Endothelial cell of umbilical vein (primary cell): Measurements from ENCODE around the gene MED15. TPM values are rescaled to one million over a fixed set of nuclear protein-coding genes. Genes with fewer than 3 reads are reported as not detected.

Source experiments
- BruUV-seq: library from RNA; stranded (reverse); fragments of 400-500 nt; replicated peaks from 2 replicates; lab custom pipeline; 2021; lab: Mats Ljungman, UMichigan
- CTCF ChIA-PET: fragments of 300-600, 350-600 bp; sonication (Branson Sonifier 250); formaldehyde crosslinking; loops from one replicate; lab custom pipeline; 2021; ENCODE audit warnings: antibody characterized with exemption, inconsistent platforms; lab: Charles Lee
- POLR2A ChIA-PET: fragments of 300-600, 350-600 bp; sonication (Branson Sonifier 250); formaldehyde crosslinking; loops from one replicate; lab custom pipeline; 2021; ENCODE audit warnings: antibody characterized with exemption, inconsistent platforms; lab: Charles Lee
- DNase-seq: peaks from one replicate; pipeline ENCODE4 v3.0.0-alpha.2; 2011; ENCODE audit warnings: low read depth, low spot score
- FAIRE-seq: peaks from 2 replicates; lab custom pipeline; 2011; peaks lifted over from hg19 to GRCh38; lab: Jason Lieb, UNC
- H2AFZ ChIP-seq: 2 replicates; pipeline ENCODE4 v1.6.0; 2012; ENCODE audit warnings: low read depth, low read length, control low read depth, inconsistent platforms
- H3K27ac ChIP-seq: 2 replicates; pipeline ENCODE4 v1.5.1; 2011; ENCODE audit warnings: low read depth, mild to moderate bottlenecking, control low read depth, low read length, moderate library complexity; ENCODE audit not compliant: insufficient read depth
- H3K27me3 ChIP-seq, 2 experiments: 2 replicates each; pipeline versions ENCODE4 v1.6.0 to v1.6.1; 2011; ENCODE audit warnings: low read length in 2 of 2, mixed read lengths in 1 of 2; ENCODE audit not compliant: control insufficient read depth in 2 of 2, insufficient read depth in 2 of 2
- H3K36me3 ChIP-seq, 2 experiments: 2 replicates in 1 of 2; 3 replicates in 1 of 2; pipeline ENCODE4 v1.5.1; 2011; ENCODE audit warnings: low read length in 2 of 2, mild to moderate bottlenecking in 1 of 2, moderate library complexity in 1 of 2; ENCODE audit not compliant: control insufficient read depth in 2 of 2, insufficient read depth in 2 of 2; ENCODE audit errors: extremely low read depth in 1 of 2
- H3K4me1 ChIP-seq: 3 replicates; pipeline ENCODE4 v1.5.1; 2011; ENCODE audit warnings: mild to moderate bottlenecking, low read length; ENCODE audit not compliant: control insufficient read depth, insufficient read depth; ENCODE audit errors: extremely low read depth
- H3K4me2 ChIP-seq: 2 replicates; pipeline ENCODE4 v1.6.1; 2011; ENCODE audit warnings: low read length, control low read depth, mixed read lengths; ENCODE audit not compliant: insufficient read depth
- H3K4me3 ChIP-seq, 3 experiments: fragments of 200-600 bp in 1 of 3; sonication (generic), shearing (Covaris generic) in 1 of 3; replicated peaks in 1 of 3; 2 replicates each; pipeline ENCODE4 v1.5.1; 2011 to 2016; ENCODE audit warnings: control low read depth in 3 of 3, low read length in 3 of 3, mild to moderate bottlenecking in 2 of 3, inconsistent platforms in 1 of 3, low read depth in 1 of 3, moderate library complexity in 1 of 3; ENCODE audit not compliant: insufficient read depth in 1 of 3
- H3K79me2 ChIP-seq: 2 replicates; pipeline ENCODE4 v1.6.0; 2012; ENCODE audit warnings: low read length, inconsistent platforms; ENCODE audit not compliant: control insufficient read depth, insufficient read depth
- H3K9ac ChIP-seq: replicated peaks from 2 replicates; pipeline ENCODE3; 2011; ENCODE audit warnings: low read length, control low read depth; ENCODE audit not compliant: insufficient read depth; ENCODE audit errors: extremely low read depth
- H3K9me1 ChIP-seq: replicated peaks from 3 replicates; pipeline ENCODE4 v1.6.0; 2011; ENCODE audit warnings: mild to moderate bottlenecking, low read length; ENCODE audit not compliant: control insufficient read depth, insufficient read depth; ENCODE audit errors: extremely low read depth
- H3K9me3 ChIP-seq: replicated peaks from 2 replicates; pipeline ENCODE4 v1.5.1; 2012; ENCODE audit warnings: low read length, inconsistent platforms; ENCODE audit not compliant: control insufficient read depth, insufficient read depth
- H4K20me1 ChIP-seq: replicated peaks from 2 replicates; pipeline ENCODE3; 2011; ENCODE audit warnings: mild to moderate bottlenecking, low read length; ENCODE audit not compliant: control insufficient read depth, insufficient read depth; ENCODE audit errors: extremely low read depth
- EZH2 ChIP-seq: IDR thresholded peaks from 2 replicates; pipeline ENCODE4 v1.6.1; 2012; ENCODE audit warnings: borderline replicate concordance, low read depth, mild to moderate bottlenecking, moderate library complexity, low read length, inconsistent platforms; ENCODE audit not compliant: severe bottlenecking
- FOS ChIP-seq: IDR thresholded peaks from 2 replicates; pipeline ENCODE4 v1.6.1; 2011; ENCODE audit warnings: mild to moderate bottlenecking, low read length, moderate library complexity, borderline replicate concordance; ENCODE audit not compliant: insufficient read depth
- GATA2 ChIP-seq: IDR thresholded peaks from 2 replicates; pipeline ENCODE4 v1.7.0; 2011; ENCODE audit warnings: low read depth, mild to moderate bottlenecking, moderate library complexity, mixed read lengths, low read length; ENCODE audit not compliant: insufficient read length, insufficient read depth
- JUN ChIP-seq: IDR thresholded peaks from 2 replicates; pipeline ENCODE4 v1.6.1; 2011; ENCODE audit warnings: borderline replicate concordance, low read depth; ENCODE audit not compliant: insufficient read length, insufficient read depth
- MAX ChIP-seq: IDR thresholded peaks from 2 replicates; pipeline ENCODE4 v1.6.1; 2011; ENCODE audit not compliant: insufficient read depth, insufficient read length
- MYC ChIP-seq: IDR thresholded peaks from one replicate; pipeline ENCODE4 v1.6.1; 2011; ENCODE audit warnings: mild to moderate bottlenecking, low read depth, low read length
- POLR2A ChIP-seq: IDR thresholded peaks from 2 replicates; pipeline ENCODE4 v1.6.1; 2012; ENCODE audit warnings: low read depth, mild to moderate bottlenecking, control low read depth, low read length
- POLR2AphosphoS5 ChIP-seq: IDR thresholded peaks from 2 replicates; pipeline ENCODE4 v1.6.1; 2012; ENCODE audit warnings: low read depth, mild to moderate bottlenecking, control low read depth, low read length, moderate library complexity; ENCODE audit not compliant: insufficient read depth
- dilution Hi-C: fragments of 300-500 bp; cut with MboI; formaldehyde crosslinking; loops from one replicate; pipeline ENCODE4 v1.15.0; 2019; ENCODE audit warnings: low sequenced_read_pairs; ENCODE audit not compliant: extremely low pct_ligation_motif_present
- intact Hi-C: fragments of 100-400 bp; cut with micrococcal nuclease; formaldehyde crosslinking; loops from one replicate; pipeline ENCODE4 v1.10.0; 2022
- polyA plus RNA-seq, 4 experiments: library from polyadenylated mRNA; depleted of rRNA in 3 of 4; stranded (reverse) in 3 of 4; unstranded in 1 of 4; fragments of >200 nt; gene quantifications; 2 replicates each; pipeline versions ENCODE4 v1.2.1 to v1.2.3, GENCODE V29; 2011 to 2012; ENCODE audit warnings: missing spikeins in 1 of 4
- total RNA-seq: library from RNA; stranded (reverse); gene quantifications from 2 replicates; pipeline ENCODE4 v1.2.3, GENCODE V29; 2021
- TF ChIP-seq, protein P1 (sequence below), 2 donors: IDR thresholded peaks; 1 replicate in 1 of 2; 2 replicates in 1 of 2; pipeline ENCODE4 v1.5.1; 2011; ENCODE audit warnings: low read length in 2 of 2, mild to moderate bottlenecking in 2 of 2, moderate library complexity in 2 of 2, control low read depth in 1 of 2, inconsistent platforms in 1 of 2, low read depth in 1 of 2; ENCODE audit not compliant: insufficient read depth in 1 of 2; ENCODE audit errors: extremely low read depth in 1 of 2

The MED15 gene
- total and polyA plus RNA-seq, 2 donors (not counting 3 experiments of a cell fraction or from before 2014, with no cell fraction given) = 68.1 to 138 TPM

GRCh38 chr22:20497426-20497825, 10.0 kb upstream of the MED15 start:
- intact Hi-C loops (loop anchor here (5.0 to 10.0 kb wide), 2 partner anchors 60 to 173 kb away; partner anchors contain the start of genes DGCR6L and SCARF2), dilution Hi-C loops (no loop called here)
- Histone ChIP-seq H3K27me3 (no peaks in the 10 kb centered on the region), H3K9ac (no peak overlapping the region), H3K4me1 (peaks cover 12% of the 10 kb centered on the region), H2AFZ (no peak overlapping the region), H3K27ac (no peak overlapping the region), H3K36me3 (no peaks in the 10 kb centered on the region), H3K79me2 (peaks cover 5% of the 10 kb centered on the region), H3K9me3 (no peaks in the 10 kb centered on the region), H3K4me3 (no peak overlapping the region), H3K4me2 (no peak overlapping the region), H4K20me1 (no peaks in the 10 kb centered on the region), H3K9me1 (no peaks in the 10 kb centered on the region)
- CTCF ChIA-PET = interaction anchor here (1.3 to 1.9 kb wide), 2 partner anchors 79 kb away, joined by 14 to 19 read pairs; no protein-coding TSS in a partner anchor
- POLR2A ChIA-PET = no interaction called here
- no TSS peak for BruUV-seq
- no peak for DNase-seq
- FAIRE-seq = no peak
- no peak for TF ChIP-seq MYC
- no peak for TF ChIP-seq GATA2
- no peak for TF ChIP-seq FOS
- no peak for TF ChIP-seq POLR2AphosphoS5
- no peak for TF ChIP-seq JUN
- no peak for TF ChIP-seq EZH2
- TF ChIP-seq, protein P1, sequence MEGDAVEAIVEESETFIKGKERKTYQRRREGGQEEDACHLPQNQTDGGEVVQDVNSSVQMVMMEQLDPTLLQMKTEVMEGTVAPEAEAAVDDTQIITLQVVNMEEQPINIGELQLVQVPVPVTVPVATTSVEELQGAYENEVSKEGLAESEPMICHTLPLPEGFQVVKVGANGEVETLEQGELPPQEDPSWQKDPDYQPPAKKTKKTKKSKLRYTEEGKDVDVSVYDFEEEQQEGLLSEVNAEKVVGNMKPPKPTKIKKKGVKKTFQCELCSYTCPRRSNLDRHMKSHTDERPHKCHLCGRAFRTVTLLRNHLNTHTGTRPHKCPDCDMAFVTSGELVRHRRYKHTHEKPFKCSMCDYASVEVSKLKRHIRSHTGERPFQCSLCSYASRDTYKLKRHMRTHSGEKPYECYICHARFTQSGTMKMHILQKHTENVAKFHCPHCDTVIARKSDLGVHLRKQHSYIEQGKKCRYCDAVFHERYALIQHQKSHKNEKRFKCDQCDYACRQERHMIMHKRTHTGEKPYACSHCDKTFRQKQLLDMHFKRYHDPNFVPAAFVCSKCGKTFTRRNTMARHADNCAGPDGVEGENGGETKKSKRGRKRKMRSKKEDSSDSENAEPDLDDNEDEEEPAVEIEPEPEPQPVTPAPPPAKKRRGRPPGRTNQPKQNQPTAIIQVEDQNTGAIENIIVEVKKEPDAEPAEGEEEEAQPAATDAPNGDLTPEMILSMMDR (IDR thresholded peaks at IDR 0.05; ENCODE audit: extremely low read depth in 1 of 2, insufficient read depth in 1 of 2, low read depth in 1 of 2, low read length in 2 of 2) = no peak
- TF ChIP-seq MAX = no peak
- TF ChIP-seq POLR2A = no peak
